Ovary (tissue), 3 donors: ENCODE results near the gene OR2A12.

Experiments used
- POLR2A ChIP-seq: fragments of 450-650 bp; IDR thresholded peaks from one replicate; pipeline ENCODE4 v1.6.1; 2017; ENCODE audit warnings: antibody characterized with exemption, mild to moderate bottlenecking, moderate library complexity
- TF ChIP-seq, protein P1 (sequence below), 3 donors: fragments of 450-650 bp in 2 of 3; fragments of 200-600 bp in 1 of 3; IDR thresholded peaks; one replicate each; pipeline versions ENCODE4 v1.5.1 to v1.8.0; 2016 to 2022; ENCODE audit warnings: antibody characterized with exemption in 3 of 3, mild to moderate bottlenecking in 1 of 3
- donor health status: DM: no; HTN: no; CAD: no.

- TF ChIP-seq, protein P1, sequence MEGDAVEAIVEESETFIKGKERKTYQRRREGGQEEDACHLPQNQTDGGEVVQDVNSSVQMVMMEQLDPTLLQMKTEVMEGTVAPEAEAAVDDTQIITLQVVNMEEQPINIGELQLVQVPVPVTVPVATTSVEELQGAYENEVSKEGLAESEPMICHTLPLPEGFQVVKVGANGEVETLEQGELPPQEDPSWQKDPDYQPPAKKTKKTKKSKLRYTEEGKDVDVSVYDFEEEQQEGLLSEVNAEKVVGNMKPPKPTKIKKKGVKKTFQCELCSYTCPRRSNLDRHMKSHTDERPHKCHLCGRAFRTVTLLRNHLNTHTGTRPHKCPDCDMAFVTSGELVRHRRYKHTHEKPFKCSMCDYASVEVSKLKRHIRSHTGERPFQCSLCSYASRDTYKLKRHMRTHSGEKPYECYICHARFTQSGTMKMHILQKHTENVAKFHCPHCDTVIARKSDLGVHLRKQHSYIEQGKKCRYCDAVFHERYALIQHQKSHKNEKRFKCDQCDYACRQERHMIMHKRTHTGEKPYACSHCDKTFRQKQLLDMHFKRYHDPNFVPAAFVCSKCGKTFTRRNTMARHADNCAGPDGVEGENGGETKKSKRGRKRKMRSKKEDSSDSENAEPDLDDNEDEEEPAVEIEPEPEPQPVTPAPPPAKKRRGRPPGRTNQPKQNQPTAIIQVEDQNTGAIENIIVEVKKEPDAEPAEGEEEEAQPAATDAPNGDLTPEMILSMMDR (IDR thresholded peaks at IDR 0.05), result no peak
- no peak for TF ChIP-seq POLR2A
Observed at GRCh38 chr7:144074374-144074773, 11.7 kb upstream of the OR2A12 start.
